Esophagus squamous epithelium (tissue), 4 donors: Measurements from ENCODE around the gene MROH2A.

Source experiments
- CTCF ChIP-seq, 6 experiments: fragments of 450-650 bp in 4 of 6; fragments of 200-600 bp in 2 of 6; sonication (generic) in 2 of 6; IDR thresholded peaks; one replicate each; pipeline ENCODE4 v1.5.1; 2016 to 2019; ENCODE audit warnings: antibody characterized with exemption in 6 of 6, mild to moderate bottlenecking in 4 of 6, moderate library complexity in 4 of 6
- POLR2A ChIP-seq, 4 donors: fragments of 450-650 bp; IDR thresholded peaks; one replicate each; pipeline ENCODE4 v1.6.1; 2017; ENCODE audit warnings: antibody characterized with exemption in 4 of 4, mild to moderate bottlenecking in 4 of 4, moderate library complexity in 3 of 4

- TF ChIP-seq CTCF (IDR thresholded peaks at IDR 0.05) (no peak), POLR2A (IDR thresholded peaks at IDR 0.05) (no peak)
These were observed 66.7 kb downstream of the MROH2A start for GRCh38 chr2:233844836-233845235.
